Lung (tissue), 16 donors: ENCODE measurements around the gene NSUN4. TPM values are rescaled to one million over a fixed set of nuclear protein-coding genes. Genes with fewer than 3 reads are reported as not detected.

Source experiments
- ATAC-seq: fragments of 200-7000 bp; cut with Tn5 transposase; one replicate; pipeline ENCODE4 v1.9.1; 2020; ENCODE audit warnings: moderate number of reproducible peaks; ENCODE audit not compliant: insufficient read depth, low FRiP score
- DNase-seq, 3 donors: peaks; one replicate each; pipeline ENCODE4 v3.0.0-alpha.2; 2013 to 2017
- H3K27ac ChIP-seq, 2 donors: one replicate each; pipeline ENCODE4 v1.5.1; 2013; ENCODE audit warnings: mild to moderate bottlenecking in 2 of 2, moderate library complexity in 2 of 2, control low read depth in 1 of 2, inconsistent platforms in 1 of 2, low read depth in 1 of 2, low read length in 1 of 2
- H3K27me3 ChIP-seq, 3 donors: one replicate each; pipeline ENCODE4 v1.5.1; 2013; ENCODE audit warnings: low read length in 2 of 3; ENCODE audit not compliant: control insufficient read depth in 3 of 3, insufficient read depth in 3 of 3
- H3K36me3 ChIP-seq, 4 donors: one replicate each; pipeline ENCODE4 v1.5.1; 2013; ENCODE audit warnings: low read length in 4 of 4, mild to moderate bottlenecking in 1 of 4, moderate library complexity in 1 of 4; ENCODE audit not compliant: control insufficient read depth in 4 of 4, insufficient read depth in 4 of 4
- H3K4me1 ChIP-seq, 5 donors: one replicate each; pipeline ENCODE4 v1.5.1; 2013; ENCODE audit warnings: low read length in 5 of 5, mild to moderate bottlenecking in 2 of 5, moderate library complexity in 1 of 5; ENCODE audit not compliant: control insufficient read depth in 5 of 5, insufficient read depth in 5 of 5
- H3K4me3 ChIP-seq: one replicate; pipeline ENCODE4 v1.5.1; 2013; ENCODE audit warnings: mild to moderate bottlenecking, control low read depth, moderate library complexity
- H3K9ac ChIP-seq, 2 donors: one replicate each; pipeline ENCODE4 v1.5.1; 2013; ENCODE audit warnings: low read length in 2 of 2, control low read depth in 1 of 2; ENCODE audit not compliant: insufficient read depth in 1 of 2
- H3K9me3 ChIP-seq, 4 donors: one replicate each; pipeline ENCODE4 v1.5.1; 2013; ENCODE audit warnings: low read length in 3 of 4, mild to moderate bottlenecking in 1 of 4, moderate library complexity in 1 of 4; ENCODE audit not compliant: control insufficient read depth in 4 of 4, insufficient read depth in 3 of 4
- CTCF ChIP-seq: IDR thresholded peaks from 2 replicates; pipeline ENCODE4 v1.5.1; 2012; ENCODE audit warnings: mild to moderate bottlenecking; ENCODE audit errors: control extremely low read depth, extremely low read depth
- WGBS, 2 donors: extraction: QIAGEN DNeasy Blood & Tissue Kit; methylation state at CpG; one replicate each; pipeline ENCODE4 v1.1.7; 2013; 5-methylcytosine and 5-hydroxymethylcytosine counted together
- long read RNA-seq, 5 donors: transcript quantifications; one replicate each; lab custom pipeline, GENCODE V29; 2026
- polyA plus RNA-seq, 2 donors: library from polyadenylated mRNA; stranded (reverse); fragments of 200-250 nt; gene quantifications; one replicate each; pipeline ENCODE4 v1.2.1, GENCODE V29; 2013
- total RNA-seq, 2 donors: library from RNA; depleted of rRNA in 1 of 2; stranded (reverse); fragments of >200 nt in 1 of 2; gene quantifications; one replicate each; pipeline ENCODE4 v1.2.1, GENCODE V29; 2014 to 2021
- donor health status: control.
- donor health status: control.
- donor health status: Bipolar disorder and iron deficiency.
- donor health status: healthy.
- donor health status: DM: yes; HTN: yes; CAD: no.

Gene NSUN4
- total RNA-seq (10 to 100 TPM; 28.9 to 29.3 TPM), polyA plus RNA-seq (10 to 100 TPM; 11.2 to 17.8 TPM)
- long read RNA-seq, donor 1, partial matches to known transcripts = 0 of 4 reads
- long read RNA-seq, donor 1, other reads (novel, unspliced or antisense) = 0 of 4 reads
- long read RNA-seq, donor 2 = 0 reads
- long read RNA-seq, donor 3, partial matches to known transcripts = 0 of 2 reads
- long read RNA-seq, donor 3, other reads (novel, unspliced or antisense) = 0 of 2 reads
- long read RNA-seq, donor 4, full-length matches to known transcripts = 3 of 3 reads
- long read RNA-seq, donor 4, partial matches to known transcripts = 0 of 3 reads
- long read RNA-seq, donor 4, other reads (novel, unspliced or antisense) = 0 of 3 reads
- long read RNA-seq, donor 5, partial matches to known transcripts = 0 of 2 reads
- long read RNA-seq, donor 5, other reads (novel, unspliced or antisense) = 0 of 2 reads

DNA sequence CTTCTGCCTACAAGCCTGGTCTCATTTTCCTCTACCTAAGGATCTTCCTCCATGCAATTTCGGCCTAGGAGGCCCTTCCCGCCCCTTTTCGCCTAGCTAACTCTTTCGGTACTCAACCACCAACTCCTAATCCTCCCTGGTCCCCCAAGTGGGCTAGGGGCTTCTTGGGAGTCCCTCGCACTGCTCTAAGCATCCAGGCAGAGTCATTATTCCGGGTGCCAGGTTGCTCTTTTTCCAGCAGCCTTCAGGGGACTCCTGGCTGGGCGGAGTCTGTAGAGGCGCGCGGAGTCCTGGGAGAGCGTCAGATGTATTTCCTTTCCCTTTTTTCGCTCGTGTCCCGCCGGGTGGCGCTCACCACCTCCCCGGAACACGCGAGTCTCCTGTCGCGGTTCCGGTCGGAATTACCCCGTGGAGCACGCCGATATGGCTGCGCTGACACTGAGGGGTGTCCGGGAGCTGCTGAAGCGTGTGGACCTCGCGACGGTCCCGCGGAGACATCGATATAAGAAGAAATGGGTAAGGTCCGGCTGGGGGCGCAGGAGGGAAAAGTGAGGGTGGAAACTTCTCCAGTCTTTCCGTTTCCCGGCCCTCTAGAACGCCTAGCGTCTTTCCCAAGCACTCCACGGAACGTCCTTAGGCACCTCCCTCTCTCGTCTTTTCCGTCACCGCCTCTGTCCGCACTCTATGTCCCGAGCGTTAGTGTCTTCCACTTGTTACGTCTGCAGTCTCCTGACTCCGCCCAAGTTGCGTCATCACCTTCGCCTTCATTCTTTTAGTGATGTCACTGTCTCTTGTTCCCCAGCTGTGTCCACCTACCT lies at the start of gene NSUN4:
TSS of gene NSUN4 (plus strand) at position 404 of the 818 bp plus-strand sequence. CDS start at position 424, 20 bp downstream.
- TF ChIP-seq CTCF = peak; percentile 47
- Histone ChIP-seq H3K9me3 (no peaks in the 10 kb centered on the region), H3K4me3 (peak within 1 kb of the TSS; percentile 57), H3K4me1 (peaks cover 0 to 6% (median 4%) of the 10 kb centered on the region in 5 donors), H3K27ac (peak within 1 kb of the TSS; percentile 95 to 96), H3K36me3 (peaks cover 0 to 14% (median 5%) of the 10 kb centered on the region in 4 donors), H3K9ac (peak within 1 kb of the TSS; percentile 71 to 94), H3K27me3 (no peaks in the 10 kb centered on the region)
- ATAC-seq (peak; percentile 93), DNase-seq (peak; percentile 94 to 97 (median 97))
- 0% methylated on average over 52 to 53 of the region's 53 CpGs for WGBS, 2 donors

DNA sequence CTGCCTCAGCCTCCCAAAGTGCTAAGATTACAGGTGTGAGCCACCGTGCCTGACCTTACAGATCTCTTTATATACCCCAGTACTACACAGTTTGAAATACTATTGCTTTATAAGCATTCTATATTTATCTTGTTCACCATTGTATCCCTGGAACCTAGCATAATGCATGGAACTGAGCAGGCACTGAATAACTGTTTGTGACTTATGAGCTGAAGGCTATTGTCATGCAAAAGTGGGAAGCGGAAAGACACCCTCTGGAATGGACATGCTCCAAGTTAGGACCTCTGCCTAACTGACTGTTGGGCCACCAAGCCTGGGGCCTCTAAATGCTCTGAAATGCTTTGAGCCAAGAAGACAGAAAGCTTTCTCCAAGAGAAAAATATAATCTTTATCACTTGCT lies 45.3 kb upstream of the NSUN4 start:
- TF ChIP-seq CTCF = no peak
- Histone ChIP-seq H3K9me3 (no peaks in the 10 kb centered on the region), H3K4me1 (peaks cover 0 to 10% (median 3%) of the 10 kb centered on the region in 5 donors), H3K4me3 (no peak overlapping the region), H3K36me3 (peaks cover 13 to 31% (median 18%) of the 10 kb centered on the region in 4 donors), H3K27ac (no peak overlapping the region), H3K27me3 (no peaks in the 10 kb centered on the region), H3K9ac (no peak overlapping the region)
- 97 to 99% methylated on average over 2 of the region's 2 CpGs for WGBS, 2 donors
- DNase-seq (no peak), ATAC-seq (no peak)

DNA sequence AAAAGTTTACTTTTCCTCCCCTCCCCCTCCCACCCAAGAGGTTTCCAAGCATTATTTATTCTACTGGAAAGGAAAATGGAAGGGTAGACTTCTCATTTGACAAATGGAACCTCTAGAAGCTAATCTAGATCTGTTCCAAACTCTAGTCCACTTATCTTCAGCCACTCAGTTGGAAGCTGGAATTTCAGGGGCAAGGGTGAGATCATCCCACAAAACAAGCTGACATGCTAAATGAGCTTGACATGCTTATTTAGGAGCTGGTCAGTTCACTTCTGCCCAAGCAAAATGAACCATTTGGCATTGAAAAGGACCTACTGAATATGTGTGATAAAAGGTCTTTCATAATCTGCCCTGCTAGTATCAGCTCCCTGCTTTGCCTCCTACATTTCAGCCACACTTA lies 42.2 kb upstream of the NSUN4 start:
- H3K4me3 ChIP-seq = no peak overlapping the region
- peak overlapping the region in 1 of 2 donors; percentile 41 for H3K27ac ChIP-seq
- peaks cover 10 to 16% (median 11%) of the 10 kb centered on the region in 5 donors for H3K4me1 ChIP-seq
- peaks cover 13 to 27% (median 17%) of the 10 kb centered on the region in 4 donors for H3K36me3 ChIP-seq
- no peak for TF ChIP-seq CTCF
- H3K9ac ChIP-seq = no peak overlapping the region
- DNase-seq = no peak
- ATAC-seq = no peak
- no peaks in the 10 kb centered on the region for H3K27me3 ChIP-seq
- H3K9me3 ChIP-seq = no peaks in the 10 kb centered on the region
